Lung microvascular endothelial cell (primary cell): Measurements from ENCODE around the gene SH3TC2. TPM values are rescaled to one million over a fixed set of nuclear protein-coding genes. Genes with fewer than 3 reads are reported as not detected.

Experiments used
- DNase-seq, 2 donors: peaks; one replicate each; pipeline versions ENCODE4 v3.0.0 to v3.0.0-alpha.2; 2010; ENCODE audit warnings: low read depth in 2 of 2
- total RNA-seq: library from RNA; depleted of rRNA; stranded (reverse); fragments of >200 nt; gene quantifications from 2 replicates; pipeline ENCODE4 v1.2.1, GENCODE V29; 2014

The SH3TC2 gene
- total RNA-seq, result 4.0 and 15.0 TPM in 2 replicates

DNA sequence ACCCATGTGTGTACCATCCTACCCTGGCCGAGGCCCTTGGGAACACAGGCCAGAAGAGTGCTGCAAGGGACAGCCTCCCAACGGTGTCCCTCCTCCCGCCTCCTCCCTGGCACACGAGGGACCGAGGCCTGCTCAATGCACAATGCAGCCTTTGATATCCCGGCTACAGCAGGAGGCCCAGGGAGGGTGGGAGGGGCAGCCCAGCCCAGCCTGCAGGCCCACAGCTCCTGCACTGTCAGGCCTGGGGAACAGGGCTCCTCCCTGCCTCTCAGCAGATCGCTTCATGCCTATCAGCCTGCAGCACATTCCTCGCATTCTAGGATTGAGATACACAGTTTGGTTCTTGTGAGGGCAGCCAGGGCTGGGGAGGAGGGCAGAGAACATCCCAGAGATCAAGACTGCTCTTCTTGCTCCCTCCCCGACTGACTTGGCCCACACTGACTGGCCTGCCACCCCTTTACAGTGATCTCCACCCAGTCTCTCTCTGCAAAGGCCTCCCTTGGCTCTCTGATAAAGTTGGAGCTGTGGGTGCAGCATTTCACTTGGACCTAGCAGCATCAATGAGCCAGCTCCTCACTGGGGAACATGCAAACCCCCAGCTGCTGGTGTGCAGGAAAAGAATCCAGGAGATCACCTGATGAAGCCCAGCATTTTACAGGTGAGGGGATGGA is at the start of gene SH3TC2:
TSS of gene SH3TC2 (minus strand) at position 46 of the 671 bp plus-strand sequence. CDS start at position 6, 40 bp downstream.
- DNase-seq, result peak; percentile 33 to 85

- no peak for DNase-seq
Measured at GRCh38 chr5:149110406-149110805, 47.5 kb upstream of the SH3TC2 start.

DNA sequence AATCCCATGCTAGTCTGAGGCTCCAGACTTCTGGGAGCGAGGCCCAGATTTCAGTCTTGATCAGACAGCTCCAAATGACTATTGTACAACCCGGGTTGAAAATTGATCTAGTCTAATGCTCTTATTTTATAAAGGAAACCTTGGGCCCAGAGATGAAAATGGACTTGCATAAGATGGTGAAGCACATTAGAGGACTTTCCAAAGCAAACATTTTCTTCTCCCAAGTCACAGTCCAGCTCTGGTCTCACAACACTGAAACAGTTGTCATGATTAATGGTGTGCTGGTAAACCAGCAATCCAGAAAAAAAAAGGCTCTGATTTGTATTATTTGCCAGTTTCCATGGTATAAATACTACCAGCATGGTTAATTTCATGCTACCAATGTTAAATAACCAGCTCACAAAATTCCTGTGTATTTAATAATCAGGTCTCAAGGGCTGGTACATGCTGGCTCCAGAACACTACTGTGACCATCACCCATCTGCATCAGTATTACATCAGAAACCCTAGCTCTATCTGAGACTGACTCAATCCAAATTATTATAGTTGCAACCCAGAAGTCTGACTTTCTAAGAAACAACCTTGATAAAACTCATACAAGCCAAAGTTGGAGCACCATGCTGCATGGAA is 45.9 kb upstream of the SH3TC2 start:
- no peak for DNase-seq

DNA sequence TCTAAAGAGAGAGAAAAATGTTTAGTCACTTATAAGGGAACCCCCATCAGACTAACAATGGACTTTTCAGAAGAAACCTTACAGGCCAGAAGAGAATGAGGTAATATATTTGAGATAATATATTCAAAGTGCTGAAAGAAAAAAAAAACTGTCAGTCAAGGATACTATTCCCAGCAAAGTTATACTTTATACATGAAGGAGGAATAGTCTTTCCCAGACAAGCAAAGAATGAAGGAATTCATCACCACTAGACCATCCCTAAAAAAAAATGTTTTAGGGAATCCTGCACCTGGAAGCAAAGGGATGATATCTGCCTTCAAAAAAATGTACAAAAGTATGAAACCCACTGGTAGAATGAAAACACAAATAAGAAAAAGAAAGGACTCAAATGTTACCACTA is 37.5 kb upstream of the SH3TC2 start:
- no peak for DNase-seq

GRCh38 chr5:149099920-149100319 is 37.1 kb upstream of the SH3TC2 start:
- no peak for DNase-seq

DNA sequence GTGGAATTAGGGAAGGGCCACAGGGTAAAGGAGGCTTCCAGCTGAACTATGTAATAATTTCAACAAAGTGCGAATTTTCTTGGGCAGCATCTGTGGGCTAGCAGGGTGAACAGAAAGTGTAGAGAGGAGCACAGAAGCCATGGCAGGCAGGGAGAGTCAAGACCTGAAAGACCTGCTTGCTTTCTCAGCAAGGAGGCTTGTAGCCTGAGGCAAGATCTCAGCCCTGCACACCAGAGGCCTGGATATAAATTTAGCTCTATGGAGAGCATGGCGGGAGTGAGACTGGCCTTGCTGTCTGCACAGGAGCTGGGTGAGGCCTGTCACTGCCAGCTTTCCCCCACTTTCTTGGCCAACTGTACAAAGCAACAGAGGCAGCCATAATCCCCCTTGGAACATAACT is 32.1 kb upstream of the SH3TC2 start:
- no peak for DNase-seq

GRCh38 chr5:149093625-149094024 is 30.8 kb upstream of the SH3TC2 start:
- DNase-seq, result no peak

- DNase-seq, result no peak
Measured at GRCh38 chr5:149089796-149090195, 26.9 kb upstream of the SH3TC2 start.

DNA sequence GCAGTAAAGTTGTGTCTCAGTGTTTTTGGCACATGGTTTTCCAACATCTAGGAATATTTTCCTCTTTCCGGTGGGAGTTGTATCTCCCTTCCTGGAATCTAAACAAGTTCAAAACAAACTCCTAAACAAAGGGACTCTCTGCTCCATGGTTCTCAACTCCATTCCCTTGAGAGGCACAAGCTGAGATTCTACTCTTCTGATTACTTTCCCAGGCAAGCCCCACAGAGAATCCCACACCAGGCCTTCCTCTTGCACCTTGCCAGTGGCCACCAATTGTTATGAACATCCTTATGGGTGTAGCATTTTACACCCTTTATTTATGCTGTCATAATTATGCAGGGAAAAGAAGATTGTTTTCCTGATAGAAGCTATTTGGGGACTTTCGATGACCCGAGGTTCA is 25.8 kb upstream of the SH3TC2 start:
- no peak for DNase-seq

DNA sequence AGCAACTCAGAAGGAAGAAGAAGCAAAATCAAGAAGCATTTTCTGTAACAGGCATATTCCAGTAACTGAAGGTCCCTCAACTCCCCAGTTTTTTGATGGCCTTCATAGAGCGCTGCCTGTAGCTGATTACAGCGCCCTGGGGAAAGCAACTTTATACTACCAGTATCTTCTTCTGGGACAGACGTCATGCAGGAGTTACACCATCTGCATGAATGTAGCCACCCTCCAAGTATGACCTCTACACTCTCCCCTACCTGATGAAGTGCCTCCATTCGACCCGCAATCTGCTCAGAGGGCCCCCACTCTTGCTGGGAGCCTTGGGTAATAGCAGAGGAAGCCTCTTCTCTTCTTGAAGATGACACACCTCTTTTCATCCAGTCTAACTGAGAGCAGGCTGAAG is 21.0 kb upstream of the SH3TC2 start:
- DNase-seq, result no peak

DNA sequence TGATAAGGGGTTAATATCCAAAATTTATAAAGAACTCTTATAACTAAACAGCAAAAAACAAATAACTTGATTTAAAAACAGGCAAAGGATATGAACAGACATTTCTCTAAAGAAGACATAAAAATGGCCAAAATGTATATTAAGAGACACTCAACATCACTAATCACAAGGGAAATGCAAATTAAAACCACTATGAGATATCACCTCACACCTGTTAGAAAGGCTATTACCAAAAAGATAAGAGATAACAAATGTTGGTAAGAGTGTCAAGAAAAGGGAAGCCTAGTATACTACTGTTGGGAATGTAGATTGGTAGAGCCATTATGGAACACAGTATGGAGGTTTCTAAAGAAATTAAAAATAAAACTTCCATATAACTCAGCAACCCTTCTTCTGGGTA is 19.4 kb upstream of the SH3TC2 start:
- no peak for DNase-seq

DNA sequence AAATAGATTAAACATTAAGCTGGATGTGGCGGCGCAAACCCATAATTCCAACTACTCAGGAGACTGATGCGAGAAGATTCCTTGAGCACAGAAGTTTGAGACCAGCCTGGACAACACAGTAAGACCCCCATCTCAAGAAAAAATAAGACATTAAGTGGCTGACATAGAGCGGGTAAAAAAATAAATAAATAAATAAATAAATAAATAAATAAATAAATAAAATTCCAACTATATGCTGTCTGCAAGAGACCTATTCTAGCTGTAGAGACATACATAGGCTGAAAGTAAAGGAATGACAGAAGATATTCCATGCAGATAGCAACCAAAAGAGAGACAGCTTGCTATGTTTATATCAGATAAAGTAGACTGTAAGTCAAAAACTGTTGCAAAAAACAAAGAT is 17.4 kb upstream of the SH3TC2 start:
- DNase-seq, result no peak

DNA sequence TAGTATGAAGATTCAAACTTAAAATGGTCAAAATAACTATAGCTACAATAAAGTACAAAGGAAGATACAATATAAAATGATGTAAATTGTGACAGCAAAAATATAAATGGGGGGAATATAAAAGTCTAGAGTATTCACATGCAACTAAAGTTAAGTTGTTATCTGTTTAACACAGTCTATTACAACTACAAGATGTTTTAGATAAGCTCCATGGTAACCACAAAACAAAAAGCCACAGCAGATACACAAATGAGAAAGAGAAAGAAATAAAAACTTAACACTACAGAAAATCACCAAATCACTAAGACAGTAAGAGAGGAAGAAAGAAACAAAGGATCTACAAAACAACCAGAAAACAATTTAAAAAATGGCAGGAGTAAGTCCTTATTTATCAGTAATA is 17.0 kb upstream of the SH3TC2 start:
- DNase-seq, result peak; percentile 14 to 20

DNA sequence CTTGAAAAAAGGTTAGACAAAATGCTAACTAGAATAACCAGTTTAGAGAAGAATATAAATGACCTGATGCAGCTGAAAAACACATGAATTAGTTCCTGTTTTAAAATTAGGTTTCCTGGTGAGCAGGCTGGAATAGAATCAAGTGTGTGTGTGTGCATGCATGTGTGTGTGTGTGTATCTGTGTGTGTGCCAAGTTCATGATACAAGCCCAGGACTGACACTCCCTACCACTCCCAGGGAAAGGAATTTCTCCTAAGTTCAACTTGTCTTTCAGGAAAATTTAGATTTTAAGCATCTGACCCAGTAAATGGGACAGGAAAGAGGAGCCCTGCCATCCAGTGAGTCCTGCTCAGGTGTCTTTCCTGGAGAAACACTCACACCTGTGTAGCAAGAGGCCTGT is 11.2 kb upstream of the SH3TC2 start:
- peak in 1 of 2 donors; percentile 56 for DNase-seq

GRCh38 chr5:149073213-149073612 is 10.4 kb upstream of the SH3TC2 start:
- peak in 1 of 2 donors; percentile 5 for DNase-seq

GRCh38 chr5:149072791-149073190 is 9.9 kb upstream of the SH3TC2 start:
- DNase-seq, result no peak

- peak in 1 of 2 donors; percentile 94 for DNase-seq
Measured at GRCh38 chr5:149072376-149072775, 9.5 kb upstream of the SH3TC2 start.

DNA sequence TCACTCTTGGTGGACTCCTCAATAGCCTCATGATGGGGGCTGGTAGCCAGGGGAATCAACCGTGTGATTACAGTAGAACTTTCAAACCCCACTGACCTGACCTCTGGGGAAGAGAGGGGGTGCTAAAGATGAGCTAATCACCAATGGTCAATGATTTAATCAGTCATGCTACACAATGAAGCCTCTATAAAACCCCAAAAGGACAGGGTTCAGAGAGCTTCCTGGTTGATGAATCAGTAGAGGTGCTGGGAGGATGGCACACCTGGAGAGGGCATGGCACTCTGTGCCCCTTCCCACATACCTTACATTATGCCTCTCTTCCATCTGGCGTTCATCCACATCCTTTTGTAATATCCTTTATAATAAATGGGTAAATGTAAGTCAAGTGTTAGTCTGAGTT is 8.9 kb upstream of the SH3TC2 start:
- peak in 1 of 2 donors; percentile 86 for DNase-seq

DNA sequence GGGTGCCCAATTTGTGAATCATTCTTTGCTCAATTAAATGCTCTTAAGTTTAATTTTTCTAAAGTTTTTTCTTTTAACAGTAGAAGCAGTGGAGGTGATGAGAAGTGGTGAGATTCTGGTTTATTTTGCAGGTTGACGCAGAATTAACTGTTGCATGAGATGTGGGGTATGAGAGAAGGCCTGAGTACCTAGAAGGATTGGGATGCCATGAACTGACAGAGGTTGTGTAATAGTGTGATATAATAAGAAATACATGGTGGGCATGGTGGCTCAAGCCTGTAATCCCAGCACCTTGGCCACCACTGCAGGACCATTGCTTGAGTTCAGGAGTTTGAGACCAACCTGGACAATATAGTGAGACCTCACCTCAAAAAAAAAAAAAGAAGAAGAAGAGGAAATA is 8.4 kb upstream of the SH3TC2 start:
- no peak for DNase-seq

DNA sequence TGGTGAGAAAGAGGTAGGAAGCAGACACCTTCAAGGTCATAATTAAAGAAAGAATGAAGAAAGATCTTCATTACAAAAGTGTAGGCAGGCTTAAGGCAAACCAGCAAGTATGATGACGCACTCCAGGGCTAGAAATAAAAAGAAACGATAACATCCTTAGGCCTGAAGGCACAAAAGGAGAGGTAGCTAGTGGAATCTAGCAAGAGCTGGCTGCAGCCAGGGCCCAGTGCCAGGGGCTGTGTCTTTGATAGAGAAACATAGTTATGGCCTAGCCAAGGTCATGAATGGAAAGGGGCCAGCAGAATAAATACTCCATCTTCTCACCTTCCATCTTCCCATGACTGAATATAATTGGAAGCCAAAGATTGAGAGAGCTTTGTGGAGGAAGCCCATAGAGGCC is 6.8 kb upstream of the SH3TC2 start:
- DNase-seq, result no peak

DNA sequence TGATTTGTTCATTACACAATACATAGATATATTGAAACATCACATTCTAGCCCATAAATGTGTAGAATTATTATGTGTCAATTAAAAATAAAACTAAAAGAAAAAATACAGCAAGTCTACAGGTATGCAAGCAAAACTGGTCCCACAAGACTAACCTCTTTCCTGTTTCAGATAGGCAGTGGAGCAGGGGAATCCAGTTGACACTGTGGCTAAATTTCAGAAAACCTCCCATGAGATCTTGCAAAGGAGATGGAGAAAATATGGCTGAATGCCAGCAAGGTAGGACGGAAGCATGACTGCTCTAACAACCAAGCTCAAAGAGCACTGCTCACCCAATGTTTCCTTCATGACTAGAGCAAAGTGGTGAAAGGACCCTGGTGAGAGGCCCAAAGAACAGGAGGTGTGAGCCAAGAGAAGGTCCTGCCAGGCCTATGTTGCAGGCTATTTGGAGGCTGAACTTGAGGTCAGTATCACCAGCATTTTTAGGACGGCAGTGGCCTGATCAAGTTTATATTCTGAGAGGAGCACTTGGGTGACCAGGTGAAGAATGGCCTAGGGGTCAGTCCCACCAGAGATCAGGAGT is 1.1 kb upstream of the SH3TC2 start:
- peak in 1 of 2 donors; percentile 16 for DNase-seq

- peak; percentile 94 to 98 for DNase-seq
Measured at GRCh38 chr5:149062371-149063016, 368 bp downstream of the SH3TC2 start.

DNA sequence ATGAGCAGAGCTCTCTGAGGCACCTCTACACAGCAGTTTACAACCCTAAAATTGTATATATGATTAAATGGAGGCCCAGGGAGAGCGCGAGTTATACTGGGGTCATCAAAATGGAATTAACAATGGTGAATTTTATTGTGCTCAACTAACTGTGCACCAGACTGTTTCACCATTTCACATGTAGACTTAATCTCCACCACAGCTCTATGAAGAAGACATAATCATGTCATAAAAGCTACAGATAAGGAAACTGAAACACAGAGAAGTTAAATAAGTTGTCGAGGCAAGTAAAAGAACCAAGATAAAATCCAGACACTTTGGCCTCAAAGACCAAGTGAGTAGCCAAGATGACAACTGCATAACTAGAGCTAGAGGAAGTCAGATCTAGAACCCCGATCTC is 1.5 kb downstream of the SH3TC2 start:
- no peak for DNase-seq
